Inflammatory macrophage treated with lipopolysaccharide for 4 hours (primary cell): ENCODE results near the gene PTPRG.
A peak's percentile ranks its signal among the peaks of the same experiment; 100 is the strongest.

ENCODE experiments used
- DNase-seq: peaks from one replicate; pipeline ENCODE4 v3.0.0-alpha.2; 2020

PTPRG gene

GRCh38 chr3:62178032-62178431, 616.7 kb downstream of the PTPRG start:
- DNase-seq = no peak

GRCh38 chr3:62178739-62179600, 617.6 kb downstream of the PTPRG start:
- peak; percentile 28 for DNase-seq

- DNase-seq = no peak
These were observed 619.1 kb downstream of the PTPRG start for GRCh38 chr3:62180514-62180913.

GRCh38 chr3:62183087-62183486, 621.7 kb downstream of the PTPRG start:
- DNase-seq = no peak

- no peak for DNase-seq
These were observed 622.6 kb downstream of the PTPRG start for GRCh38 chr3:62183969-62184368.

- peak; percentile 55 for DNase-seq
These were observed 623.2 kb downstream of the PTPRG start for GRCh38 chr3:62184559-62184958.

GRCh38 chr3:62187022-62187431, 625.7 kb downstream of the PTPRG start:
- no peak for DNase-seq

GRCh38 chr3:62188681-62189375, 627.5 kb downstream of the PTPRG start:
- DNase-seq = peak; percentile 72

GRCh38 chr3:62189376-62189698, 628.0 kb downstream of the PTPRG start:
- no peak for DNase-seq

- no peak for DNase-seq
These were observed 631.5 kb downstream of the PTPRG start for GRCh38 chr3:62192891-62193290.

GRCh38 chr3:62193586-62194345, 632.4 kb downstream of the PTPRG start:
- DNase-seq = no peak

GRCh38 chr3:62197350-62198012, 636.1 kb downstream of the PTPRG start:
- no peak for DNase-seq

GRCh38 chr3:62199126-62199525, 637.8 kb downstream of the PTPRG start:
- no peak for DNase-seq

- peak; percentile 16 for DNase-seq
These were observed 640.2 kb downstream of the PTPRG start for GRCh38 chr3:62201438-62202035.

- DNase-seq = no peak
These were observed 641.8 kb downstream of the PTPRG start for GRCh38 chr3:62203152-62203551.

- DNase-seq = no peak
These were observed 642.2 kb downstream of the PTPRG start for GRCh38 chr3:62203561-62203960.

GRCh38 chr3:62207197-62207596, 645.8 kb downstream of the PTPRG start:
- DNase-seq = no peak

GRCh38 chr3:62208385-62208784, 647.0 kb downstream of the PTPRG start:
- DNase-seq = no peak

GRCh38 chr3:62209101-62209500, 647.7 kb downstream of the PTPRG start:
- no peak for DNase-seq

GRCh38 chr3:62210011-62210410, 648.6 kb downstream of the PTPRG start:
- peak; percentile 7 for DNase-seq

- DNase-seq = no peak
These were observed 650.5 kb downstream of the PTPRG start for GRCh38 chr3:62211675-62212429.

- DNase-seq = no peak
These were observed 653.5 kb downstream of the PTPRG start for GRCh38 chr3:62214850-62215249.
